K562 (cell line): Measurements from ENCODE around the gene ACTN4. TPM values are rescaled to one million over a fixed set of nuclear protein-coding genes. Genes with fewer than 3 reads are reported as not detected.

Source experiments
- ATAC-seq: fragments of 200-7000 bp; cut with Tn5 transposase; 3 replicates; pipeline ENCODE4 v1.9.1; 2020; ENCODE audit warnings: moderate library complexity
- BruUV-seq: library from RNA; stranded (reverse); fragments of 400-500 nt; replicated peaks from 2 replicates; lab custom pipeline; 2021; lab: Mats Ljungman, UMichigan
- CTCF ChIA-PET: fragments of 300-600 bp; formaldehyde crosslinking; extraction: SDS; loops from one replicate; lab custom pipeline; 2021; ENCODE audit warnings: low intra/inter-chr PET ratio; lab: Yijun Ruan, JAX
- POLR2A ChIA-PET: fragments of 300-600, 350-650 bp; sonication (Branson Sonifier 250); formaldehyde crosslinking; extraction: SDS; loops from one replicate; lab custom pipeline; 2021; ENCODE audit warnings: antibody characterized with exemption, inconsistent platforms; lab: Yijun Ruan, JAX
- DNase-seq, 4 experiments: peaks; one replicate each; pipeline versions ENCODE4 v3.0.0 to v3.0.0-alpha.2; 2011 to 2018; ENCODE audit warnings: low spot score in 3 of 4, mixed read lengths in 3 of 4; ENCODE audit errors: extremely low read depth in 1 of 4
- FAIRE-seq: peaks from 2 replicates; lab custom pipeline; 2011; peaks lifted over from hg19 to GRCh38; lab: Jason Lieb, UNC
- H2AFZ ChIP-seq: 2 replicates; pipeline ENCODE4 v1.6.0; 2011; ENCODE audit warnings: low read depth, low read length, control low read depth, inconsistent platforms
- H3K27ac ChIP-seq: fragments of 200-600 bp; 3 replicates; pipeline ENCODE4 v1.8.0; 2011; ENCODE audit warnings: low read depth, mild to moderate bottlenecking, control low read depth, inconsistent platforms, low read length, moderate library complexity, mixed read lengths; ENCODE audit errors: extremely low read depth
- H3K27me3 ChIP-seq, 2 experiments: fragments of 300-600 bp in 1 of 2; 2 replicates in 1 of 2; 3 replicates in 1 of 2; pipeline versions ENCODE4 v1.6.0 to v1.8.0; 2011; ENCODE audit warnings: inconsistent platforms in 2 of 2, low read length in 2 of 2, mild to moderate bottlenecking in 1 of 2, mixed read lengths in 1 of 2, moderate library complexity in 1 of 2; ENCODE audit not compliant: control insufficient read depth in 2 of 2, insufficient read depth in 2 of 2
- H3K36me3 ChIP-seq: fragments of 300-600 bp; 3 replicates; pipeline ENCODE4 v1.8.0; 2011; ENCODE audit warnings: mild to moderate bottlenecking, low read length, inconsistent platforms; ENCODE audit not compliant: control insufficient read depth, insufficient read depth
- H3K4me1 ChIP-seq, 2 experiments: fragments of 200-600 bp in 1 of 2; replicated peaks in 1 of 2; 2 replicates in 1 of 2; 3 replicates in 1 of 2; pipeline versions ENCODE4 v1.5.1 to v1.8.0; 2011; ENCODE audit warnings: inconsistent platforms in 2 of 2, low read length in 2 of 2, mild to moderate bottlenecking in 1 of 2, mixed read lengths in 1 of 2, moderate library complexity in 1 of 2; ENCODE audit not compliant: control insufficient read depth in 2 of 2, insufficient read depth in 2 of 2
- H3K4me2 ChIP-seq: 2 replicates; pipeline ENCODE4 v1.6.1; 2011; ENCODE audit warnings: low read length, control low read depth, inconsistent platforms, mixed read lengths; ENCODE audit not compliant: insufficient read depth
- H3K4me3 ChIP-seq: fragments of 200-600 bp; sonication (generic), shearing (Covaris generic); 2 replicates; pipeline ENCODE4 v1.5.1; 2016; ENCODE audit warnings: control low read depth, inconsistent platforms
- H3K79me2 ChIP-seq: fragments of 200-600 bp; 3 replicates; pipeline ENCODE4 v1.8.0; 2011; ENCODE audit warnings: low read length, inconsistent platforms; ENCODE audit not compliant: control insufficient read depth, insufficient read depth
- H3K9ac ChIP-seq, 2 experiments: 2 replicates each; pipeline versions ENCODE4 v1.6.0 to v1.6.1; 2011; ENCODE audit warnings: low read depth in 2 of 2, low read length in 2 of 2, control low read depth in 1 of 2, inconsistent platforms in 1 of 2, mild to moderate bottlenecking in 1 of 2, mixed read lengths in 1 of 2; ENCODE audit not compliant: insufficient read depth in 1 of 2
- H3K9me1 ChIP-seq: one replicate; pipeline ENCODE4 v1.6.0; 2011; ENCODE audit warnings: inconsistent platforms, mild to moderate bottlenecking, low read length, moderate library complexity; ENCODE audit not compliant: control insufficient read depth, insufficient read depth
- H3K9me3 ChIP-seq: replicated peaks from 2 replicates; pipeline ENCODE4 v1.5.1; 2011; ENCODE audit warnings: low read depth, low read length, inconsistent platforms; ENCODE audit not compliant: control insufficient read depth, insufficient read depth
- H4K20me1 ChIP-seq: replicated peaks from 2 replicates; pipeline ENCODE4 v1.6.1; 2011; ENCODE audit warnings: low read length, inconsistent platforms, mixed read lengths; ENCODE audit not compliant: control insufficient read depth, insufficient read depth
- CHD2 ChIP-seq: IDR thresholded peaks from 2 replicates; pipeline ENCODE4 v1.6.1; 2011; ENCODE audit warnings: low read depth, low read length
- KDM5B ChIP-seq: fragments of 200-600 bp; sonication (generic); IDR thresholded peaks from 2 replicates; pipeline ENCODE4 v1.6.1; 2012; ENCODE audit warnings: low read depth, mild to moderate bottlenecking, moderate library complexity, low read length, control low read depth, inconsistent platforms; ENCODE audit not compliant: insufficient replicate concordance
- RBBP5 ChIP-seq: fragments of 200-600 bp; sonication (generic); IDR thresholded peaks from 2 replicates; pipeline ENCODE4 v1.6.1; 2012; ENCODE audit warnings: borderline replicate concordance, mild to moderate bottlenecking, low read length, control low read depth, inconsistent platforms; ENCODE audit not compliant: insufficient read depth, poor library complexity, severe bottlenecking
- RBFOX2 ChIP-seq: fragments of 200-400 bp; formaldehyde crosslinking; IDR thresholded peaks from 2 replicates; pipeline ENCODE4 v1.6.1; 2017; ENCODE audit warnings: low read depth, mild to moderate bottlenecking, low read length, moderate library complexity
- ZNF143 ChIP-seq: sonication (generic); formaldehyde crosslinking; IDR thresholded peaks from 2 replicates; pipeline ENCODE4 v1.9.0; 2022; ENCODE audit warnings: mild to moderate bottlenecking, missing genetic modification reagents
- ZNF311 ChIP-seq: fragments of 250-450 bp; sonication (Bioruptor Pico); IDR thresholded peaks from 2 replicates; pipeline ENCODE4 v1.4.0; 2020; ENCODE audit warnings: mild to moderate bottlenecking, moderate library complexity
- WGBS: fragments of 100-300 bp; shearing (Covaris generic); methylation state at CpG from one replicate; pipeline ENCODE4 v1.1.6; 2016; ENCODE audit warnings: low coverage, mixed read lengths; ENCODE audit not compliant: insufficient coverage; ENCODE audit errors: missing lambda C conversion rate; 5-methylcytosine and 5-hydroxymethylcytosine counted together
- in situ Hi-C: fragments of 300-500 bp; cut with MboI; formaldehyde crosslinking; loops from 4 replicates; pipeline ENCODE4 v1.15.0; 2018; ENCODE audit warnings: inconsistent platforms, mixed read lengths
- intact Hi-C: fragments of 100-400 bp; cut with micrococcal nuclease; formaldehyde crosslinking; loops from 2 replicates; pipeline ENCODE4 v1.14.2; 2022
- polyA plus RNA-seq, 8 experiments: library from polyadenylated mRNA; depleted of rRNA in 4 of 8; stranded (reverse) in 5 of 8; unstranded in 3 of 8; fragments of >200 nt; fragmentation: Nextera tagmentation in 2 of 8; fragmentation: Illumina TruSeq in 1 of 8; extraction: Ambion mirVana in 2 of 8; extraction: Trizol in 1 of 8; gene quantifications; 2 replicates each; pipeline versions ENCODE4 v1.2.1 to v1.2.3, GENCODE V29; 2011 to 2014; ENCODE audit warnings: inconsistent platforms in 1 of 8, missing spikeins in 1 of 8
- total RNA-seq, 7 experiments: library from RNA; depleted of rRNA in 6 of 7; stranded (reverse); fragments of >200 nt in 6 of 7; fragmentation: Illumina TruSeq in 2 of 7; extraction: Trizol in 2 of 7; gene quantifications; 2 replicates each; pipeline versions ENCODE4 v1.2.1 to v1.2.3, GENCODE V29; 2011 to 2021; ENCODE audit warnings: low replicate concordance in 1 of 7

The ACTN4 gene
- total and polyA plus RNA-seq, 9 of the 15 experiments (the other 6 are each of a cell fraction or from before 2014, with no cell fraction given): 3.1 to 385 (median 125) TPM

DNA sequence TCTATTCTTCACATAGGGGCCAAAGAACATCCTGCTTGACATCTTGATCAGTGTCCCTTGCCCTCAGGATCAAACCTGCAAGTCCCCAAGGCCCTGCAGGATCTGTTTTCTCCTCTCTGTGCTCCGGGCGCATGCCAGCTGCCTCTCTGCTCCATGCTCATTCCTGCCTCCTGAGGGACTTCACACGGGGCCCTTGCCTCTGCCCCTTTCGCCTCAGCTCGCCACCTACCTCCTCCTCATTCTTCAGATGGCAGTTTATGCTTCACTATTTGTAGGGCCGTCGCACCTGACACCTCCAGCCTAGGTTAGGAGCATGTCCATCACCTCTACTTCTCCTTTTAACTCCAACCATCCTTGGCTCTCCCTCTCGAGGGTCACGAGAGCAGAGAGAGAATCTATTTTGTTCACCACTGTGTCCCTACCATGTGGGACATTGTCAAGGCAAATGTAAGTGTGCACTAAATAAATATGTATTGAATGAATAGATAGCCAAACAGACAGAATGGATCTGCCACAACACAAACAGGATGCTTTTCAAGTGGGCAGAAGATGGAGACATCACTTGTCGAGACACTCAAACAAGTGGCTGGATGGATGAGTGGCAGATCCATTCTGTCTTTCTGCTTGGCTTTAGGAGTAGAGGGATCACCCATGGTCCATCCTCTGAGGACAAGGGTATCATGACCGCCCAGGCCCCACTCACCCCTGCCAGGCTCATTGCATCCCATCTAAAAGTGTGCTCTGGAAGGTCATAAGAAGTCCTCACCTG lies 29.6 kb downstream of the ACTN4 start:
- Histone ChIP-seq H3K4me1 (peaks cover 60 to 75% of the 10 kb centered on the region in 2 experiments), H4K20me1 (no peaks in the 10 kb centered on the region), H3K4me2 (peak overlapping the region; percentile 77), H3K4me3 (no peak overlapping the region), H2AFZ (no peak overlapping the region), H3K27me3 (no peaks in the 10 kb centered on the region), H3K9me1 (peaks cover 3% of the 10 kb centered on the region), H3K9ac (peak overlapping the region; percentile 70 to 80), H3K79me2 (peaks cover 90% of the 10 kb centered on the region), H3K9me3 (no peaks in the 10 kb centered on the region), H3K27ac (peak overlapping the region; percentile 89), H3K36me3 (peaks cover 58% of the 10 kb centered on the region)
- DNase-seq: no peak
- TF ChIP-seq RBBP5: peak; percentile 2
- no peak for TF ChIP-seq CHD2
- 0 out of 2 replicates have a peak, but pooled peaks have one; percentile 4 for TF ChIP-seq ZNF311 (CRISPR knock-in tag)
- TF ChIP-seq RBFOX2: 0 out of 2 replicates have a peak, but pooled peaks have one; percentile 3
- 0 out of 2 replicates have a peak, but pooled peaks have one; percentile 12 for TF ChIP-seq ZNF143 (CRISPR knock-in tag)
- TF ChIP-seq KDM5B: peak; percentile 2
- no peak for FAIRE-seq
- ChIA-PET CTCF (no interaction called here), POLR2A (interaction anchor here (0.6 to 3.1 kb wide), 4 partner anchors 14 to 341 kb away, joined by 3 to 31 read pairs (median 4); partner anchors contain the start of gene MAP4K1)
- intact Hi-C loops (loop anchor here (5.0 kb wide), 2 partner anchors 40 to 50 kb away; no protein-coding TSS in a partner anchor), in situ Hi-C loops (no loop called here)
- no peak for ATAC-seq
- no TSS peak for BruUV-seq
- WGBS: 74% methylated on average over 11 of the region's 11 CpGs
